Mammary epithelial cell (primary cell): ENCODE results near the gene AGAP1.

ENCODE experiments used
- CTCF ChIP-seq, 2 donors: IDR thresholded peaks in 1 of 2; conservative IDR thresholded peaks in 1 of 2; 2 replicates each; pipeline ENCODE4 v1.5.1; 2011 to 2012; ENCODE audit warnings: inconsistent platforms in 2 of 2, low read length in 2 of 2, mild to moderate bottlenecking in 2 of 2, control low read depth in 1 of 2, low read depth in 1 of 2; ENCODE audit not compliant: insufficient read depth in 1 of 2; ENCODE audit errors: extremely low read depth in 1 of 2
- EZH2 ChIP-seq: IDR thresholded peaks from 2 replicates; pipeline ENCODE4 v1.6.1; 2012; ENCODE audit warnings: low read length, inconsistent platforms, borderline replicate concordance

GRCh38 chr2:235609321-235609720, 115.5 kb downstream of the AGAP1 start:
- TF ChIP-seq CTCF (conservative IDR thresholded peaks at IDR 0.05 in 1 of 2, IDR thresholded peaks at IDR 0.05 in 1 of 2; ENCODE audit: extremely low read depth in 1 of 2, insufficient read depth in 1 of 2, low read depth in 1 of 2, low read length in 2 of 2) (no peak), EZH2 (no peak)
